ENCODE results near the gene GABRD.

The GABRD gene

GRCh38 chr1:2027961-2028583, 8.9 kb downstream of the GABRD start:
- H3K27ac ChIP-seq: no peak overlapping the region
- no peaks in the 10 kb centered on the region for H3K36me3 ChIP-seq
- H3K9me3 ChIP-seq: no peaks in the 10 kb centered on the region
- no peak for TF ChIP-seq CTCF (IDR thresholded peaks at IDR 0.05)
- H3K4me1 ChIP-seq (ENCODE audit: control insufficient read depth in 1 of 2, insufficient read depth in 1 of 2, low read depth in 1 of 2, low read length in 1 of 2): peaks cover 0 to 8% of the 10 kb centered on the region in 2 experiments
- H3K27me3 ChIP-seq: peaks cover 32% of the 10 kb centered on the region
- no peak overlapping the region for H3K4me3 ChIP-seq (ENCODE audit: low read depth in 1 of 2, low read length in 1 of 2)

GRCh38 chr1:2028870-2029560, 9.9 kb downstream of the GABRD start:
- Histone ChIP-seq H3K4me3 (ENCODE audit: low read depth in 1 of 2, low read length in 1 of 2) (no peak overlapping the region), H3K36me3 (no peaks in the 10 kb centered on the region), H3K4me1 (ENCODE audit: control insufficient read depth in 1 of 2, insufficient read depth in 1 of 2, low read depth in 1 of 2, low read length in 1 of 2) (peaks cover 0 to 8% of the 10 kb centered on the region in 2 experiments), H3K27me3 (peaks cover 27% of the 10 kb centered on the region), H3K27ac (no peak overlapping the region), H3K9me3 (no peaks in the 10 kb centered on the region)
- no peak for TF ChIP-seq CTCF (IDR thresholded peaks at IDR 0.05)

- Histone ChIP-seq H3K27me3 (peaks cover 22% of the 10 kb centered on the region), H3K27ac (no peak overlapping the region), H3K9me3 (no peaks in the 10 kb centered on the region), H3K36me3 (no peaks in the 10 kb centered on the region), H3K4me3 (ENCODE audit: low read depth in 1 of 2, low read length in 1 of 2) (no peak overlapping the region), H3K4me1 (ENCODE audit: control insufficient read depth in 1 of 2, insufficient read depth in 1 of 2, low read depth in 1 of 2, low read length in 1 of 2) (peaks cover 0 to 8% of the 10 kb centered on the region in 2 experiments)
- no peak for TF ChIP-seq CTCF (IDR thresholded peaks at IDR 0.05)
Measured at GRCh38 chr1:2029561-2029960, 10.4 kb downstream of the GABRD start.

GRCh38 chr1:2030076-2030871, 11.1 kb downstream of the GABRD start:
- H3K27ac ChIP-seq: no peak overlapping the region
- H3K27me3 ChIP-seq: peaks cover 15% of the 10 kb centered on the region
- no peak overlapping the region for H3K4me3 ChIP-seq (ENCODE audit: low read depth in 1 of 2, low read length in 1 of 2)
- peaks cover 0 to 8% of the 10 kb centered on the region in 2 experiments for H3K4me1 ChIP-seq (ENCODE audit: control insufficient read depth in 1 of 2, insufficient read depth in 1 of 2, low read depth in 1 of 2, low read length in 1 of 2)
- no peaks in the 10 kb centered on the region for H3K36me3 ChIP-seq
- TF ChIP-seq CTCF (IDR thresholded peaks at IDR 0.05): no peak
- no peaks in the 10 kb centered on the region for H3K9me3 ChIP-seq

- H3K4me1 ChIP-seq (ENCODE audit: control insufficient read depth in 1 of 2, insufficient read depth in 1 of 2, low read depth in 1 of 2, low read length in 1 of 2): no peaks in the 10 kb centered on the region
- H3K36me3 ChIP-seq: no peaks in the 10 kb centered on the region
- H3K9me3 ChIP-seq: no peaks in the 10 kb centered on the region
- H3K27me3 ChIP-seq: peaks cover 5% of the 10 kb centered on the region
- TF ChIP-seq CTCF (IDR thresholded peaks at IDR 0.05): no peak
- H3K4me3 ChIP-seq (ENCODE audit: low read depth in 1 of 2, low read length in 1 of 2): no peak overlapping the region
- no peak overlapping the region for H3K27ac ChIP-seq
Measured at GRCh38 chr1:2031546-2032540, 12.7 kb downstream of the GABRD start.

Data from neutrophil (primary cell).